ENCODE measurements around the gene RAB4B. TPM values are rescaled to one million over a fixed set of nuclear protein-coding genes. Genes with fewer than 3 reads are reported as not detected.
"Not testable (repeated sequence)": the region's sequence is repeated elsewhere in the genome, so short reads cannot be mapped to it uniquely, and the experiment has no call there.

The RAB4B gene
- total RNA-seq, 2 experiments from 2014 or later: 37.1 to 51.3 TPM

DNA sequence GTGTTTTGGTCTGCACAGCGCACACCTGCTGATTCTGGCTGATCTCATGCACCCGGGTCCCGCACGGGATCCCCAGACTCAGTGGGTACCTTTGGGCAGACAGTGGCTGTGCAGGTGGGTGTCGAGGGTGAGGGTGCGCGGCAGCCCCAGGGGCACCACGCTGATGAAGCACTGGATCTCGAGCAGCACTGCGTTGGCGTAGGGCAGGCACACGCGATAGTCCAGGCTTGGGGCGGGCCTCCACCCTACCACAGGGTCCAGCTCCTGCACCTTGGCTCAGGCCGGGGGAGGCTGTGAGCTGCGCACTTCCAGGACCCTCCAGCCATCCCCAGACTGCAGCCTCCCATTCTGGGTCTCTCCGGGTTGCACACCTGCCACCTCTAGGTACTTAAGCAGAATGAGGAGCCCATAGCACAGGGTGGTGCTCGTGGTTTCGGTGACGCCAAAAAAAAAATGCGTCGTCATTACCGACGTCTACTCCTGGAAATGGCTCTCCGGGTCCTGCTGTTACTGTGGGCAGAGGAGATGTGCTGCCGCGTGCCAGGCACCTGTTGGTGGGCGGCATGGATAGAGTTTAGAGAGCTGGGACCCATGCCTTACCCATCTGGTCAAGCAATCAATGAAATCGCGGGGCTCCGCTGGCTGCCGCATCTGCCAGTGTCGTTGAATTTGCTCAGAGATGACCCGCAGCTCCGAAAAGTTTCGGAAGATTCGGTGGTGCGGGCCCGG is 31.5 kb downstream of the RAB4B start:
- Histone ChIP-seq H3K79me2 (ENCODE audit: insufficient read depth, low read depth, low read length) (peaks cover 20% of the 10 kb centered on the region; the same call in 1 of the 2 replicates), H3K4me2 (ENCODE audit: low read length) (no peak overlapping the region), H3K9me3 (ENCODE audit: low read length) (no peaks in the 10 kb centered on the region), H3K4me3 (ENCODE audit: low read depth, low read length, poor library complexity, severe bottlenecking) (no peak overlapping the region), H3K36me3 (ENCODE audit: insufficient read depth, low read length) (peaks cover 55% of the 10 kb centered on the region), H3K27ac (ENCODE audit: low read depth, low read length, poor library complexity, severe bottlenecking) (no peak overlapping the region), H3K9me2 (ENCODE audit: insufficient read depth, low read length) (no peaks in the 10 kb centered on the region), H3K4me1 (ENCODE audit: insufficient read depth, low read length, poor library complexity, severe bottlenecking) (peaks cover 39% of the 10 kb centered on the region), H4K20me1 (ENCODE audit: insufficient read depth, low read length) (peaks cover 13% of the 10 kb centered on the region; the same call in 1 of the 2 replicates), H2AFZ (ENCODE audit: low read length) (no peak overlapping the region)
- ChIA-PET CTCF (ENCODE audit: unreplicated experiment) (no interaction called here), POLR2A (no interaction called here)
- no TSS peak for BruUV-seq (replicated peaks)
- no peak for DNase-seq (ENCODE audit: low spot score)
- no peak for TF ChIP-seq EZH2phosphoT487 (IDR thresholded peaks at IDR 0.05; ENCODE audit: borderline replicate concordance, low read depth, low read length)
- no peak for TF ChIP-seq CTCF (conservative IDR thresholded peaks at IDR 0.05; ENCODE audit: low read length)
- intact Hi-C loops (cut with micrococcal nuclease; ENCODE audit: unreplicated experiment): no loop called here

DNA sequence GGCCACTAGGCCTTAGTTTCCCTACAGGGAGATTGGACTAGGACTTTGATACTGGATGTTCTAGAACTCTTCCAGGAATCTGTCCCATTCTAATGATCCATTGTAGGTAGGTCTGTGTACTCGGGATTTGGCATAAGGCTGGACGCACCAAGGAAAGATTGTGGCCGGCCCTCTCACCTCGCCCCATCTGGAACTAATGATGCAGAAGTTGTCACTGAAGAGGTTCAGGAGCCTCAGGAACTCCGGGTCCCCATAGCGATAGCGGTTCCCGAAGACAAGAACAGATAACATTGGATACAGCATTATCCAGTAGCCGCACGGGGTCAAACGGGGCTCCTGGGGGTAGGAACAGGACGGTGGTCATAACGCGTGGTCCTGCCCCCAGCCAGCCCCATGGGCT is 32.1 kb downstream of the RAB4B start:
- Histone ChIP-seq H3K27ac (ENCODE audit: low read depth, low read length, poor library complexity, severe bottlenecking) (no peak overlapping the region), H3K4me1 (ENCODE audit: insufficient read depth, low read length, poor library complexity, severe bottlenecking) (peaks cover 32% of the 10 kb centered on the region)
- POLR2A ChIA-PET: no interaction called here

DNA sequence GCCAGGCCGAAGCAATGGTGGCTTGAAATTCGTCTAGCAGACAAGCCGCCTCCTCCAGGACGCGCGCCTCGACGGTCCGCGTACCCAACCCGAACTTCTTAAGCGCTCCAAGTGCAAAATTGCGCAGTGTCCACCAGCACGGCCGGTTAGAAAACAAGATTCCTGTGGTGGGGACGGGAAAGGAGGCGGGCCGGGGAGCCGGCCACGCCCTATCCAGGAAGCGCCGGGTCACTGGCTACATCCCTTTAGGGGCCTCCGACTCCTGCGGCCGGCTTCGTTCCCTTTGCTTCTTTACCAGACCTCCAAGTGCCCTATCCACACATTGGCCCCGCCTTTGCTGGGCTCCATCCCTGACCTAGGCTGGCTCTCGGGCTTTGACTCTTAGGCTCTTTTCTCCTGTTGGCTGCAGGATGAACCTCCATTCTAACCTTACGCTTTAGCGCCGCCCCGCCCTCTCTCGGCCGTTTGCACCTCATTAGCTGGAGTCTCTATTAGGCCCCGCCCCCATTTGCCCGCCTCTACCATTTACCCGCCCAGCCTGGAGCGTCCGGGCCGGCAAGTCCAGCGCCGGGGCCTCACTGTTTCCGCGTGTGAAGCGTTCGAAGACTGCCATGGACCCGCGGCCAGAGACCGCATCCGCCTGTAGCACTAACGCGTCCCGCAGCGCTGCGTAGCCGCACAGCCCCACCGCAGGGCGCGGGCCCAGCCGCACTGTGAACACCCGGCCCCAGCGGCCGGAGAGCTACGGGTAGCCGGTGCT is 32.8 kb downstream of the RAB4B start:
- Histone ChIP-seq H3K4me1 (ENCODE audit: insufficient read depth, low read length, poor library complexity, severe bottlenecking) (peaks cover 26% of the 10 kb centered on the region), H3K36me3 (ENCODE audit: insufficient read depth, low read length) (peaks cover 42% of the 10 kb centered on the region), H3K4me3 (ENCODE audit: low read depth, low read length, poor library complexity, severe bottlenecking) (peak overlapping the region; percentile 32), H3K4me2 (ENCODE audit: low read length) (peak overlapping the region; percentile 57)
- H3K9me3 ChIP-seq (ENCODE audit: low read length); CTCF ChIA-PET (ENCODE audit: unreplicated experiment); BruUV-seq (replicated peaks); intact Hi-C loops (cut with micrococcal nuclease; ENCODE audit: unreplicated experiment); H4K20me1 ChIP-seq (ENCODE audit: insufficient read depth, low read length); DNase-seq (ENCODE audit: low spot score); H3K9me2 ChIP-seq (ENCODE audit: insufficient read depth, low read length); H2AFZ ChIP-seq (ENCODE audit: low read length); H3K27ac ChIP-seq (ENCODE audit: low read depth, low read length, poor library complexity, severe bottlenecking); POLR2A ChIA-PET; H3K79me2 ChIP-seq (ENCODE audit: insufficient read depth, low read depth, low read length): not testable (repeated sequence)

More for the DNA sequence above, 32.1 kb downstream of the RAB4B start:
- H3K79me2 ChIP-seq (ENCODE audit: insufficient read depth, low read depth, low read length): peaks cover 14% of the 10 kb centered on the region; the same call in 1 of the 2 replicates
- no peak overlapping the region for H3K4me2 ChIP-seq (ENCODE audit: low read length)
- no peak for DNase-seq (ENCODE audit: low spot score)
- H3K9me2 ChIP-seq (ENCODE audit: insufficient read depth, low read length): no peaks in the 10 kb centered on the region
- H3K9me3 ChIP-seq (ENCODE audit: low read length): no peaks in the 10 kb centered on the region
- intact Hi-C loops (cut with micrococcal nuclease; ENCODE audit: unreplicated experiment): no loop called here
- no peak overlapping the region for H3K4me3 ChIP-seq (ENCODE audit: low read depth, low read length, poor library complexity, severe bottlenecking)
- H2AFZ ChIP-seq (ENCODE audit: low read length): no peak overlapping the region
- no TSS peak for BruUV-seq (replicated peaks)
- peaks cover 49% of the 10 kb centered on the region for H3K36me3 ChIP-seq (ENCODE audit: insufficient read depth, low read length)
- H4K20me1 ChIP-seq (ENCODE audit: insufficient read depth, low read length): peaks cover 13% of the 10 kb centered on the region; the same call in 1 of the 2 replicates
- TF ChIP-seq CTCF (conservative IDR thresholded peaks at IDR 0.05; ENCODE audit: low read length): no peak
- TF ChIP-seq EZH2phosphoT487 (IDR thresholded peaks at IDR 0.05; ENCODE audit: borderline replicate concordance, low read depth, low read length): no peak
- CTCF ChIA-PET (ENCODE audit: unreplicated experiment): no interaction called here

Measured in OCI-LY7 (cell line).